T-helper 17 cell (primary cell): ENCODE data around the gene HSBP1L1. TPM values are rescaled to one million over a fixed set of nuclear protein-coding genes. Genes with fewer than 3 reads are reported as not detected.

ENCODE experiments used
- ATAC-seq: fragments of 150-1000 bp; cut with Tn5 transposase; 2 replicates; pipeline ENCODE4 v1.10.0; 2021; ENCODE audit warnings: mild to moderate bottlenecking, moderate library complexity
- DNase-seq, 3 donors: peaks; one replicate each; pipeline versions ENCODE4 v3.0.0 to v3.0.0-alpha.2; 2020 to 2021
- H3K9me3 ChIP-seq: one replicate; pipeline ENCODE4 v1.7.0; 2013; ENCODE audit warnings: low read length, mild to moderate bottlenecking; ENCODE audit not compliant: control insufficient read depth, poor library complexity, severe bottlenecking
- H3K27ac Mint-ChIP-seq: one replicate; pipeline ENCODE4 v1.8.0; 2022; ENCODE audit warnings: mild to moderate bottlenecking, moderate library complexity, mixed read lengths
- H3K27me3 Mint-ChIP-seq: one replicate; pipeline ENCODE4 v1.8.0; 2022; ENCODE audit warnings: mixed read lengths
- H3K36me3 Mint-ChIP-seq: one replicate; pipeline ENCODE4 v1.8.0; 2022; ENCODE audit warnings: low read depth, mixed read lengths
- H3K4me1 Mint-ChIP-seq: one replicate; pipeline ENCODE4 v1.8.0; 2022; ENCODE audit warnings: mild to moderate bottlenecking, mixed read lengths
- H3K4me3 Mint-ChIP-seq: one replicate; pipeline ENCODE4 v1.8.0; 2022; ENCODE audit warnings: mild to moderate bottlenecking, moderate library complexity, mixed read lengths
- total RNA-seq, 4 donors: library from RNA in 2 of 4; stranded (reverse) in 2 of 4; gene quantifications; one replicate each; pipeline ENCODE4 v1.2.3 and lab custom pipeline; 2022 to 2026

Gene HSBP1L1
- total RNA-seq, 2 donors from 2014 or later: 17.9 to 21.5 TPM

GRCh38 chr18:79944746-79945117 lies 19.7 kb upstream of the HSBP1L1 start:
- peak overlapping the region; percentile 72 for H3K27ac Mint-ChIP-seq
- H3K36me3 Mint-ChIP-seq: peaks cover 3% of the 10 kb centered on the region
- ATAC-seq: peak; percentile 30
- H3K9me3 ChIP-seq: no peaks in the 10 kb centered on the region
- H3K4me1 Mint-ChIP-seq: peaks cover 36% of the 10 kb centered on the region
- no peak for DNase-seq
- H3K4me3 Mint-ChIP-seq: no peak overlapping the region
- H3K27me3 Mint-ChIP-seq: no peaks in the 10 kb centered on the region

- DNase-seq (no peak), ATAC-seq (no peak)
- H3K36me3 Mint-ChIP-seq: peaks cover 3% of the 10 kb centered on the region
- H3K9me3 ChIP-seq: no peaks in the 10 kb centered on the region
- H3K4me1 Mint-ChIP-seq: peaks cover 39% of the 10 kb centered on the region
- no peaks in the 10 kb centered on the region for H3K27me3 Mint-ChIP-seq
- peak overlapping the region; percentile 72 for H3K27ac Mint-ChIP-seq
- H3K4me3 Mint-ChIP-seq: no peak overlapping the region
These were observed 19.1 kb upstream of the HSBP1L1 start for GRCh38 chr18:79945118-79946042.

GRCh38 chr18:79947054-79947755 lies 17.2 kb upstream of the HSBP1L1 start:
- no peaks in the 10 kb centered on the region for H3K9me3 ChIP-seq
- no peak overlapping the region for H3K27ac Mint-ChIP-seq
- no peak for ATAC-seq
- peak overlapping the region; percentile 7 for H3K4me3 Mint-ChIP-seq
- no peaks in the 10 kb centered on the region for H3K27me3 Mint-ChIP-seq
- H3K4me1 Mint-ChIP-seq: peaks cover 36% of the 10 kb centered on the region
- no peak for DNase-seq
- H3K36me3 Mint-ChIP-seq: peaks cover 2% of the 10 kb centered on the region

GRCh38 chr18:79947881-79948610 lies 16.4 kb upstream of the HSBP1L1 start:
- no peaks in the 10 kb centered on the region for H3K36me3 Mint-ChIP-seq
- H3K27me3 Mint-ChIP-seq: no peaks in the 10 kb centered on the region
- H3K9me3 ChIP-seq: no peaks in the 10 kb centered on the region
- H3K4me3 Mint-ChIP-seq: no peak overlapping the region
- DNase-seq: no peak
- no peak for ATAC-seq
- peaks cover 34% of the 10 kb centered on the region for H3K4me1 Mint-ChIP-seq
- peak overlapping the region; percentile 43 for H3K27ac Mint-ChIP-seq

GRCh38 chr18:79948719-79949411 lies 15.6 kb upstream of the HSBP1L1 start:
- Mint-ChIP-seq H3K27me3 (no peaks in the 10 kb centered on the region), H3K4me3 (peak overlapping the region; percentile 4), H3K36me3 (no peaks in the 10 kb centered on the region), H3K27ac (peak overlapping the region; percentile 43), H3K4me1 (peaks cover 34% of the 10 kb centered on the region)
- no peak for DNase-seq
- ATAC-seq: no peak
- H3K9me3 ChIP-seq: no peaks in the 10 kb centered on the region

- H3K36me3 Mint-ChIP-seq: no peaks in the 10 kb centered on the region
- no peak for ATAC-seq
- DNase-seq: no peak
- no peaks in the 10 kb centered on the region for H3K9me3 ChIP-seq
- peaks cover 26% of the 10 kb centered on the region for H3K4me1 Mint-ChIP-seq
- H3K27ac Mint-ChIP-seq: peak overlapping the region; percentile 83
- no peaks in the 10 kb centered on the region for H3K27me3 Mint-ChIP-seq
- H3K4me3 Mint-ChIP-seq: peak overlapping the region; percentile 87
These were observed 14.6 kb upstream of the HSBP1L1 start for GRCh38 chr18:79949697-79950487.

GRCh38 chr18:79950515-79951341 lies 13.7 kb upstream of the HSBP1L1 start:
- H3K4me1 Mint-ChIP-seq: peaks cover 23% of the 10 kb centered on the region
- H3K9me3 ChIP-seq: no peaks in the 10 kb centered on the region
- H3K27ac Mint-ChIP-seq: peak overlapping the region; percentile 83
- no peak for DNase-seq
- ATAC-seq: peak; percentile 18
- peak overlapping the region; percentile 87 for H3K4me3 Mint-ChIP-seq
- H3K27me3 Mint-ChIP-seq: no peaks in the 10 kb centered on the region
- no peaks in the 10 kb centered on the region for H3K36me3 Mint-ChIP-seq

- peak; percentile 92 to 97 (median 97) for DNase-seq
- peaks cover 20% of the 10 kb centered on the region for H3K4me1 Mint-ChIP-seq
- H3K36me3 Mint-ChIP-seq: no peaks in the 10 kb centered on the region
- no peaks in the 10 kb centered on the region for H3K9me3 ChIP-seq
- peak; percentile 94 for ATAC-seq
- peak within 1 kb of the TSS; percentile 87 for H3K4me3 Mint-ChIP-seq
- H3K27me3 Mint-ChIP-seq: no peaks in the 10 kb centered on the region
- peak within 1 kb of the TSS; percentile 83 for H3K27ac Mint-ChIP-seq
These were observed 12.6 kb upstream of the HSBP1L1 start, which contains the start of gene SLC66A2 for GRCh38 chr18:79951545-79952455. Gene SLC66A2, minus strand, starts transcription at chr18:79951653. Its CDS starts 727 bp downstream, at chr18:79950926.

- no peak for ATAC-seq
- no peak overlapping the region for H3K27ac Mint-ChIP-seq
- H3K4me3 Mint-ChIP-seq: peak overlapping the region; percentile 67
These were observed 11.9 kb upstream of the HSBP1L1 start for GRCh38 chr18:79952456-79952995.

GRCh38 chr18:79952996-79953559 lies 11.4 kb upstream of the HSBP1L1 start:
- no peak overlapping the region for H3K4me3 Mint-ChIP-seq

More at GRCh38 chr18:79952456-79952995, 11.9 kb upstream of the HSBP1L1 start:
- H3K9me3 ChIP-seq: no peaks in the 10 kb centered on the region
- no peak for DNase-seq
- Mint-ChIP-seq H3K27me3 (no peaks in the 10 kb centered on the region), H3K36me3 (no peaks in the 10 kb centered on the region), H3K4me1 (peaks cover 18% of the 10 kb centered on the region)

More at GRCh38 chr18:79952996-79953559, 11.4 kb upstream of the HSBP1L1 start:
- DNase-seq (no peak), ATAC-seq (no peak)
- no peaks in the 10 kb centered on the region for H3K36me3 Mint-ChIP-seq
- H3K27ac Mint-ChIP-seq: no peak overlapping the region
- H3K27me3 Mint-ChIP-seq: no peaks in the 10 kb centered on the region
- peaks cover 18% of the 10 kb centered on the region for H3K4me1 Mint-ChIP-seq
- no peaks in the 10 kb centered on the region for H3K9me3 ChIP-seq
